Hypothalamus (tissue), 51 donors: ENCODE results near the gene BECN2.
"Not testable (repeated sequence)": the region's sequence is repeated elsewhere in the genome, so short reads cannot be mapped to it uniquely, and the experiment has no call there.

Experiments used
- DNase-seq, 51 donors: peaks; one replicate each; lab custom pipeline; 2025; lab: John Stamatoyannopoulos, UW

BECN2 gene

DNA sequence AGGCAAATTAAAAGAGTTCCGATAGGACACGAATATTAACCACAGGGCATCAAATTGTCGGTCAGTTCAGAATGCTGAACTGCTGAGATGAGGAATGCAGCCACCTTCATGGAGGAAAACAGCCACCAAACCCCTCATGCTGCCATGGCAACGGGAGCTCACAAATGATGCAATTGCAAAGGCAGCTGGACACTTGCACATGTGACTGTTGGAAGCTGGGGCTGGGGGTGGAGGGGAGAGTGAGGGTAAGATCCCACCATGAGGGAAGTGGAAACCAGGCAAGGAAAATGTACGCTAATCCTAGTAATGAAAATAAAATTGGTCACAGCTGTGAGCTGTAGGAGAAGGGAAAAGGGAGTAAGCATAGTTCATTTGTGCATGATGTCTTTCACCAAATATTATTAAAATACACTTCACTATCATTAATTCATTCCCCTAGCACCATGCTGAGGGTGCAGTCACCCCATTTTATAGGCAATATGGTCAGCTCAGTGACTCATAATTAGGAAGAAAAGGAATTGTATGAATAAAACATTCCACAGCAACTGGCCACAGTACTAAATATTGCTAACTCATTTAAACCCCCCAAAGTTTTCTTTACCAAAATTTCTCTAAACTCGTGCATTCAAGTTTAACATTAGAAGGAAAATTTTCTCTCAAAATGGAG is 15.3 kb downstream of the BECN2 start:
- DNase-seq = peak in 8 of 51 donors; percentile 1 to 16 (median 4)

DNA sequence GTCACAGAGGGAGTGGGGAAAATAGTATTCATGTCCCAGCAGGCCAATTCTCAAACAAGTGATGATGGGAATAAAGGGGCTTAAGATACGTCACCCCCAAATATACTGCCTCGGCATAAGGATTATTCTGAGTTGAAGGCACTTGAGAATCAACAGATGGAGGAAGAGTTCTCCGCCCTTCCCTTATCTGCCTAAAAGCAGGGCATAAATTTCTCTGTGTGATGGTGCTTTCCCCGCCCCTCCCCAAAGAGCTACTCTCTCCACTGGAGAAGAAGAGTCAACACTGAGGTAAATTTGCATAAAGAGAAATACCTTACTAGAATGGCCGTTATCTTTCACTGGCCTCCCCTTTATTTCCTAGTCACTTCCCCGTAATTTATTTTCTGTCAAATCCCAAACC is 18.7 kb downstream of the BECN2 start:
- no peak for DNase-seq

- no peak for DNase-seq
Observed at GRCh38 chr1:241979071-241979470, 21.5 kb downstream of the BECN2 start.

DNA sequence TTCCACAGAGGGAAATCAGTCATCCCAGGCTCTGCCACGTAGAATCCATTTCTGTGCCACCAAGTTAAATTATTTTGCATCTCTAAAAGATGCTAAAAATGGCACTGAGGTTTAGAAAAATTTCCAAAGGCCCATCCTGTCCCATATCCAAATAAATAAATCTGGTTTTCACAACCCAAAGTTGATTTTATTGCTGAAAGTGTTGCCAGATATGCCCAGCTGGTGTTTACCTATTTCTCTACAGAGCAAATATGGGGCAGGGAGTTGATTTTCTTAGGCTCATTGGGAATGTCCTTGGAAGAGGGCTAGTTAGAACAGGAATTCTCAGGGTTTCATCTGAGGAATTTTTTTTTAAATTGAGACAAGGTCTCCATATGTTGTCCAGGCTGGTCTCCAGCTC is 22.4 kb downstream of the BECN2 start:
- no peak for DNase-seq

GRCh38 chr1:241985787-241986186 is 28.2 kb downstream of the BECN2 start:
- peak in 7 of 51 donors; percentile 1 to 11 (median 5) for DNase-seq

- not testable (repeated sequence) for DNase-seq
Observed at GRCh38 chr1:241988389-241988930, 30.9 kb downstream of the BECN2 start.

GRCh38 chr1:241990040-241990439 is 32.5 kb downstream of the BECN2 start:
- peak in 34 of 51 donors; percentile 1 to 75 (median 25) for DNase-seq

- no peak for DNase-seq
Observed at GRCh38 chr1:241992734-241993133, 35.2 kb downstream of the BECN2 start.

GRCh38 chr1:241994171-241994570 is 36.6 kb downstream of the BECN2 start:
- no peak for DNase-seq

DNA sequence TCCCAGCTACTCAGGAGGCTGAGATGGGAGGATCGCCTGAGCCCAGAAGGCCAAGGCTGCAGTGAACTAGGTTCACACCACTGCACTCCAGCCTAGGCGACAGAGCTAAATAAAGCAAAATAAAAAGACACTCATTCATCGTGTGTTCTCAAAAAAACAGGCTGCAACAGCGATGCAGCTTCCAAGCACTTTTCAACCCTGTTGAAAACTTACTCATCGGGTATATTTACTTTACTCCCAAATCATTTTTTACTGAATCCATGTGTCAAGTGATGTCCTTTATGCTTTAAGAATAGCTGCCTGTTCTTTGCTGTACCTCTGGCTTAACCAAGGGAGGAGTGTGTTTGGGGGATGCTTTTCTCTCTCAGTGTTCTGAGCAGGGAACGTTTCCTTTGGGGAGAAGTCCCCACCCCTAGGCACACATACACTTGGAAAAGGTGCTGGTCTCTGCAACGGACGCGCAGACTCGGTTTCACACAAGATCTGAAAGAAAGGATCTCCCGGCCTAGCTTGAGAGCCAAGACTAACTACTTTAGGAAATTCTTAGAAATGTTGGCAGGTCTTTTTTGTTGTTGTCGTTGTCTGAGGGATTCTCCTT is 39.9 kb downstream of the BECN2 start:
- DNase-seq = no peak

GRCh38 chr1:241998412-241998921 is 40.9 kb downstream of the BECN2 start:
- DNase-seq = peak in 41 of 51 donors; percentile 2 to 67 (median 32)

DNA sequence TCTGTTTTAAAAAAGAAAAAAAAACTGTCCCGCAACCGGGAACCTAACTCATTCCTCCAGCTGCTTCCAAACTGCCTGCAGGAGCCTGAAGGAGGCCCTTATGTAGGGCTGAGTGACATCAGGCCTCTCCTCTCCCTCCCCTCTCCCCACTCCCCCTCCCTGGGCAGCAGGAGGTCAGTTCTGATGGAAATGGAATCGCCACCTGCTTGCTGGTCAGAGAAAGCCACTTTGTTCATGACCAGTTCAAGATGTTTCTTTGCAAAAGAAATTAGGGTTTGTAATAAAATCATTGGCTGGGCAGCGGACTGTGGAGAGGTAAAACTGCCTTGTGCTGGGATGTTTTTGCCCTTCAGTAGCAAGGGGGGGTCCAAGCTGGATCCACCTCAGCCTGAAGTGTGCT is 41.5 kb downstream of the BECN2 start, which contains the start of gene MAP1LC3C:
MAP1LC3C (minus strand) TSS at position 73 of the 400 bp plus-strand sequence. CDS start 90 bp downstream, outside the sequence.
- no peak for DNase-seq

- no peak for DNase-seq
Observed at GRCh38 chr1:242000434-242000833, 42.9 kb downstream of the BECN2 start.

DNA sequence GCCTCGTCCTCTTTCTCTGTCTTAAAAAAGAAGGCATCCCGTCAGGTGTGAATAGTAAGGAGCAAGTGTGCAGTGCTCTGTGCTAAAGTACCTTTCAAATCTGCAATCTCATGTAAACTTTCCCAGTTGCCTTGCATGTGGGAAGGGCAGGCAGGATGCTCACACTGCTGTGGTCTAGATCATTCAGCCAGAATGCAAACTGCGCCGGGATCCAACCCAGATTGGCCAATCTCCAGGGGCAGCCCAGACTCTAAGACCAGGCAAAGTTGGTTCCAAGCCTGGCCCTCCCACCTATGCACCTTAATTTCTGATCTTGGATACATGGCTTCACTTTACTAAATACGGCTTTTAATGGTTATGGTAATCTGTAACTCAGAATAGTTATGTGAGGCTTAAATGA is 44.5 kb downstream of the BECN2 start:
- DNase-seq = no peak

- no peak for DNase-seq
Observed at GRCh38 chr1:242002510-242002909, 44.9 kb downstream of the BECN2 start.

DNA sequence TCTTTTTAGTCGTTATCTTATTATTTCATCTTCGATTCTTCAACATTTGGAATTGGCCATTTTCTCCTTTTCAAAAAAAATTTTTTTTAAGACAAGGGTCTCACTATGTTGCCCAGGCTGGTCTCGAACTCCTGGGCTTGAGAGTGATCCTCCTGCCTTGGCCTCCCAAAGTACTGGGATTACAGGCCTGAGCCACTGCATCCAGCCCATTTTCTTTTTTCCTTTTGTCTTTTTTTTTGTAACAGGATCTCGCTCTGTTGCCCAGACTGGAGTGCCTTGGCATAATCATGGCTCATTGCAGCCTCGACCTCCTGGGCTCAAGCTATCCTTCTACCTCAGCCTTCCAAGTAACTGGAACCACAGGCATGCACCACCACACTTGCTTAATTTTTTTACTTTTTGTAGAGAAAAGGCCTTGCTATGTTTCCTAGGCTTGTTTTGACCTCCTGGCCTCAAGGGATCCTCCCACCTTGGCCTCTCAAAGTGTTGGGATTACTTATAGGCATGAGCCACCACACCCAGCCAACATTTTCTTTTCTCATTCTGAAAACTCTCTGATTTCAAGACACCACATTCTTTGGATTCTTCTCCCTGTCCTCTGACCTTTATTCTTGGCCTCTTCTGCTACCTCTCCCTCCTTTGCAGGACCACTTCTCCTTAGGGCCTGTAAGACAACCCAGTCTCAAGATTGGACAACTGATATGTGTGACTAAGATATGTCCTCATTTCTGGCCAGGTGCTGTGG is 47.4 kb downstream of the BECN2 start:
- no peak for DNase-seq

DNA sequence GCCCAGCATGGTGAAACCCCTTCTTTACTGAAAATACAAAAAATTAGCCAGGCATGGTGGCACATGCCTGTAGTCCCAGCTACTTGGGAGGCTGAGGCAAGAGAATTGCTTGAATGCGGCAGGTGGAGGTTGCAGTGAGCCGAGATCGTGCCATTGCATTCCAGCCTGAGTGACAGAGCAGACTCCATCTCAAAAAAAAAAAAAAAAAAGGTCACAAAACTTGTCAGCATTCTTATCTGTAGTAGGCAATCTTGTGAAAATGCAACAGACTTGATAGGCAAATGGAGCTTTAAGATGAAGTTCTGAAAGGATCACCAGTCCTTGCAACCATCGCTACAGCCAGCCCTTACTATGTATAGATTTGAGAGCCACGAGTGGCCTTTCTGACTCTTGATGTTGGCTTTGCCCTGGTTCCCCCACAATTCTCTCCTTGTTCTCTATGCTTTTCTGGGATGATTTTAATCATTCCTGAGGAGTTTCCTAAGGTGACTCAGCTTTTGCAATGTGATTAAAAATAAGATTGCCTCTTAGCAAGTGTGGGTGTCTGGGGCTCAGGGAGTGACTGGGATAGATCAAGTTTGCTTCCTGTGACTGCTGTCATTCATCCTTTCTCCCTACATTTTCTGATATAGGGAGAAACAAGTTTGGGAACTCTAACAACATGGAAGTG is 48.4 kb downstream of the BECN2 start:
- no peak for DNase-seq

GRCh38 chr1:242006976-242007375 is 49.4 kb downstream of the BECN2 start:
- DNase-seq = no peak
